Stimulated activated CD8-positive, alpha-beta memory T cell treated with anti-CD3 and anti-CD28 coated beads, Interleukin-12 subunit alpha, Interleukin-12 subunit beta, amount 100 ng/mL, for 24 hours (primary cell): ENCODE results near the gene PRUNE2.

ENCODE experiments used
- DNase-seq: peaks from one replicate; pipeline ENCODE4 v3.0.0-alpha.2; 2020; ENCODE audit errors: extremely low read depth

The PRUNE2 gene

GRCh38 chr9:76732341-76732958, 173.5 kb downstream of the PRUNE2 start:
- DNase-seq: no peak

- no peak for DNase-seq
These were observed 175.1 kb downstream of the PRUNE2 start for GRCh38 chr9:76730801-76731200.

GRCh38 chr9:76729980-76730737, 175.8 kb downstream of the PRUNE2 start:
- DNase-seq: no peak

DNA sequence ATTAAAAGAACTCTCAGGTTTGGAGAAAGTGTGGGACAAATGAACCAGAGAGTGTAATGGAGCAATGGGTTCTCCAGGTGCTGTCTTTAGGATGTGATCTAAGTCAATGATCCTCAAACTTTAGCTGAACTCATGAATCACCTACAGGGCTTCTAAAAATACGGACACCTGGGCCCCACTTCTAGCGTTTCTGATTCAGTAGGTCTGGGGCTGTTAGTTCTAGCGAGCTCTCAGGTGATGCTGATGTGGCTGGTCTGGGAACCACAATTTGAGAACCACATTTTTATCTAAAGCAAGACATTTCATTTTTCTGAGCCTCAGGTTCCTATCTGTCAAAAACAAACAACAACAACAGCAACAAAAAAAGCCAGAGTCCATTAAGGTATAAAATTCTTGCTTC, 176.8 kb downstream of the PRUNE2 start:
- DNase-seq: no peak

DNA sequence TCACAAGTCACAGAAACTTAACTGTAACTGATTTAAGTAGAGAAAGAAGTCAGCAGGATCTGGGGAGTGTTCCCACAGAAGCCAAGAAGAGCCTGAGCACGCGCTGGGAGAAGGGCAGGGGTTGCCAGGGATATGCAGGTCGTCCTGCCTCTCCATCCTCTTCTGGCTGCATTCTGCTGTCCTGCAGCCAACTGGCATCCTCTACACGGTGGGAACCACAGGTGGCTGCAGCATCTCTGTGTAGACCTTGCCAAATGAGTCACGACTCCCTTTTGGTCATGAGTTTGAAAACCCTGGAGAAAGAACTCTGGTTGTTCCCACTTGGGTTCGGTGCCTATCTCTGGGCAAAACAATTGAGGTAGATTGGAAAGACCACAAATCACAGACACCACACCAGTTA, 180.0 kb downstream of the PRUNE2 start:
- DNase-seq: no peak

DNA sequence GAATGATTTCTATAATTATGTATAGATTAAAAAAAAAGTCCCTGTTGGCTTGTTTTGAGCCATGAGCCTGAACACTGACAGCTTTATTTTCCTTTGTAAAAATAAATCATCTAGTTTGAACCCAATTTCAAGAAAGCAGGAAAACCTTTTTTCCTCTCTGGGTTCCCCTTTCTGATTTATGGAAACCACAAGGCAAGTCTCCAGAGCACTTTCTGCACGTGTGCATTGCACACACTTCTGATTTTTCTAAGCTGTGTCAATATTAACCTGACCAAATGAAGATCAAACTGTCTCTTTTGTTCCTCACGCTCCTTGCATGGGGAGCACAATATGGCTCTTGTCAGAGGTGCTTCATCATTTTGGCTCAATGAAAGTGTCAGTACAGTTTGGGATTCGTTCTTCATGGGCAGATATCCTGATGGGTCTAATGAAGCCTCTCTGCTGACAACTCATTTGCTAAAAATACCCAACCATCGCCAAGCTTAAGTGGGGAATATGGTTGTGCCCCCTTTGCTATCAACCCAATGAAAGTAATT, 180.8 kb downstream of the PRUNE2 start:
- no peak for DNase-seq

GRCh38 chr9:76720245-76720644, 185.7 kb downstream of the PRUNE2 start:
- no peak for DNase-seq

DNA sequence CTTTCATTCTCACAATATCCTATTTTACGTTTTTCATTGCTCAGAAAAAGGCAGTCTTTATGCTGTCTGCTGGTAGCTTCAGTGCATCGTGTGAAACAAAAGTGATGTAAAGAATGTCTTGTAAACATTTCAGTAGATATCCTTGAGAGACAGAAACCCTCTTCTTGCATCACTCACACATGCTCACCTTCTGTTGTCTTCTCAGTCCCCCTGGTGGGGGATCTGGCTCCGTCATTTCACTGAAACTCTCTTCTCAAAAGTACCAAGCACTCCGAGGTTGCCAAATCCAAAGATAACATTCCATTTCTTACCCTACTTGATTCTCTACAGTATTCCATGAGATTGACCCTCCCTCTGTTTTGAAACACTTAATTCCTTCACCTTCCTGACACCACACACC, 187.7 kb downstream of the PRUNE2 start:
- no peak for DNase-seq

- no peak for DNase-seq
These were observed 188.3 kb downstream of the PRUNE2 start for GRCh38 chr9:76717613-76718012.

GRCh38 chr9:76717176-76717575, 188.7 kb downstream of the PRUNE2 start:
- no peak for DNase-seq

DNA sequence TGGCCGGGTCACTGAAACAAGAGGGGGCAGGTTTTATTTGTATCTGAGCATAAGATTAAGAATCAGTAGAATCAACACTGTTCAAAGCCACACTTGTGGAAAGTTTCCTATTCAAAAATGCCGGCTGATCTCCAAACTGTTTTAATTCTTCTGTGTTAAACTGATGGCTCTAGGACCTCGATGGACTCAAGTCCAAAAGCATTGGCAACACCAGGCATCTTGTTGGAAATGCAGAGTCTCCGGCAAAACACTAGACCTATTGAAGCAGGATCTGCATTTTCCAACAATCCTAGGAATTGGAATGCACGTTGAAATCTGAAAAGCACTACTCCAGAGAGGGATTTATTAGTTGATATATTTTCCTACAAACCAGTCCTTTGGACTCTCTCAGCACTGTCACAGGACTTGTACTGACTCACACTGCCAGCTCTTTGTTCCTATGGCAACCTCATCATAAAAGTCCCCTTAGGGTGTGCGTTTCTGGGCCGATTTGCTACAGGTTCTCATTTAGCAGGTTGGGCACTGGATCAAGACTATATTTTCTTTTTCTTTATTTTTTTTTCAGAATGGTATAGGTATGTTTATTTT, 189.7 kb downstream of the PRUNE2 start:
- DNase-seq: no peak

GRCh38 chr9:76713381-76713780, 192.5 kb downstream of the PRUNE2 start:
- no peak for DNase-seq

DNA sequence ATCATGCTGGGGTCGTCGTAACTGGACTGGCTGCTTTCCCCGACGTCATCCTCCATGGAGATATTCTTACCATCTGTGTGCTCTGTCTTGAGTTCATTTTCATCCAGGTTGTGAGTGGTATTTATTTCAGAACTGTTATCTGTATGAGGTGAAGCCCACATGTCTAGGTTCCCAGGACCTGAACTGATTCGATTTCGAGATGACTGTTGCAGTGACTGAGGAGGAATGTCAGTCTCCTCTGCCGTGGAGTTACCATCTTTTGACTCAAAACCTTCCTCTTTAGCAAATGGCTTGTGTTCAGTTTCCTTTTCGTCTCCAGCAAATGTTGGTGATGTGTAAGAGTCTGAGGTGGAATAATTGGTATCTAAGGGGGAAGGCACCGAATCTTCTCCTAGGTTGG, 196.9 kb downstream of the PRUNE2 start:
- DNase-seq: no peak

DNA sequence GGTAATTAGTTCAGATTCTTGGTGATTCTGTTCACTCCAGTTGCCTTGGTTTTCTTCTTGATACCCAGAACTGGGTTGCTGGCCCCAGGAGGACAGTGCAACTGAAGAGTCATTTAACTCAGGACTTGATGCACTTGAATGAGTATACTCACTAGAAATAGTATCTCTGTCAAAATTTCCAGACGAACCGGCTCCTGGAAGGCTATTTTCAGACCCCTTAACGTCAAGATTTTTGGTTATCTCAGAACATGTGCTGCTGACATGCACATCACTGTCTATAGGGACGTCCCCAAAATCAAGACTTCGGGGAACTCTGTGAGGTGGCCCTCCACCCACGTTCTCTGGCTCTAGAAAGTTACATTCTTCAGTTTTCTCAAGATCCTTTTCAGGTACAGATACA, 198.4 kb downstream of the PRUNE2 start:
- DNase-seq: no peak

GRCh38 chr9:76704593-76705204, 201.2 kb downstream of the PRUNE2 start:
- DNase-seq: no peak

GRCh38 chr9:76703270-76703669, 202.6 kb downstream of the PRUNE2 start:
- no peak for DNase-seq

GRCh38 chr9:76701441-76702039, 204.4 kb downstream of the PRUNE2 start:
- no peak for DNase-seq

DNA sequence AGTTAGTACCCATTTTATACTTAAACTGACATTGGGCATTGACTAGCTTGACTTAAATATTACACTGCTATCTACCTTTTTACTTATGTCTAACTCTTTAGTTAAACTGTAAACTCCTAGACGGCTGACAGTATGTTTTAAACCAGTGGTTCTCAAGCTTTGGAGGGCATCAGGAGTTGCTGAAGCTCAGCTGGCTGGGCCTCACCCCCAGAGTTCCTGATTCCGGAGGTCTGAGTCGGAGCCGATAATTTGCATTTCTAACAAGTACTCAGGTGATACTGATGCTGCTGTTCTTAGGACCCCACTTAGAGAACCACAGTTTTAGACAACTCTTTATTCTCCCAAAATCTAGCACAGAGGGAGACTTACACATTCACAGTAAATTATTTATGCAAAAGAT, 205.0 kb downstream of the PRUNE2 start:
- no peak for DNase-seq

- DNase-seq: no peak
These were observed 205.9 kb downstream of the PRUNE2 start for GRCh38 chr9:76699971-76700370.

DNA sequence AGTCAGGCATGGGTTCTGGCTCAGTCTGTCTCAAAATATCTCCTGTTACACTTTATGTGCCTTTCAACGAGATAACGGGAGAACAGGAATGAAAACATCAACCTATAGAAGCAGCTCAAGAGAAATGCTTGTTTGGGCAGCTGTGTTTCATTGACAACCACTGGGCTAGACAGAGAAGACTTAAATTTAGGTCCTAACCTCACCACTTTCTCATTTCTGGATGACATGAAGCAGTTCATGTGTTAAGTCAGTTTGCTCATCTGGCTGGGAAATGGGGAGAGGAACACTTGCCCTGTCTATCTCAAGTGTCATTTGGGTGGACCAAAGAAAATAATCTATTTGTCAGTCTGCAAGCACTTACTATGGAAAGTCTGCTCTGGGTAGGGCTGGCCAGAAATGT, 208.4 kb downstream of the PRUNE2 start:
- no peak for DNase-seq

GRCh38 chr9:76697081-76697480, 208.8 kb downstream of the PRUNE2 start:
- no peak for DNase-seq

GRCh38 chr9:76693912-76694311, 212.0 kb downstream of the PRUNE2 start:
- no peak for DNase-seq
